GOT3 (cell line): ENCODE measurements around the gene AZU1.
"Not testable (repeated sequence)": the region's sequence is repeated elsewhere in the genome, so short reads cannot be mapped to it uniquely, and the experiment has no call there.

Source experiments
- DNase-seq: peaks from one replicate; lab custom pipeline; 2025; ENCODE audit warnings: mixed read lengths; lab: John Stamatoyannopoulos, UW

The AZU1 gene

GRCh38 chr19:810077-810855 is 17.4 kb upstream of the AZU1 start:
- DNase-seq: no peak

- no peak for DNase-seq
These were observed 16.7 kb upstream of the AZU1 start for GRCh38 chr19:810883-811489.

- no peak for DNase-seq
These were observed 16.1 kb upstream of the AZU1 start for GRCh38 chr19:811506-812048.

GRCh38 chr19:812049-812746 is 15.4 kb upstream of the AZU1 start:
- no peak for DNase-seq

GRCh38 chr19:812747-813218 is 14.9 kb upstream of the AZU1 start:
- DNase-seq: no peak

- DNase-seq: no peak
These were observed 14.2 kb upstream of the AZU1 start for GRCh38 chr19:813219-814151.

- DNase-seq: no peak
These were observed 13.2 kb upstream of the AZU1 start for GRCh38 chr19:814152-815078.

- no peak for DNase-seq
These were observed 12.4 kb upstream of the AZU1 start for GRCh38 chr19:815079-815774.

- DNase-seq: no peak
These were observed 11.7 kb upstream of the AZU1 start for GRCh38 chr19:815775-816499.

- DNase-seq: no peak
These were observed 11.2 kb upstream of the AZU1 start for GRCh38 chr19:816500-816857.

GRCh38 chr19:820212-820611 is 7.4 kb upstream of the AZU1 start:
- DNase-seq: not testable (repeated sequence)

- DNase-seq: no peak
These were observed 6.3 kb upstream of the AZU1 start for GRCh38 chr19:821231-821824.

- no peak for DNase-seq
These were observed 5.7 kb upstream of the AZU1 start, which contains the start of gene PLPPR3 for GRCh38 chr19:821825-822503. Gene PLPPR3, minus strand, starts transcription at chr19:821955. Its CDS starts 396 bp downstream, at chr19:821559.

- no peak for DNase-seq
These were observed 4.0 kb upstream of the AZU1 start for GRCh38 chr19:823565-824121.

GRCh38 chr19:824885-825284 is 2.8 kb upstream of the AZU1 start:
- no peak for DNase-seq

GRCh38 chr19:825897-826644 is 1.6 kb upstream of the AZU1 start:
- DNase-seq: no peak

- DNase-seq: no peak
These were observed 325 bp upstream of the AZU1 start for GRCh38 chr19:827314-827709.
